HG03342 (cell line): Measurements from ENCODE around the gene MT3.

ENCODE experiments used
- ATAC-seq: cut with Tn5 transposase; IDR thresholded peaks from one replicate; pipeline ENCODE4 v1.9.1; 2021; ENCODE audit warnings: mild to moderate bottlenecking, moderate library complexity; ENCODE audit not compliant: unreplicated experiment

Gene MT3

DNA sequence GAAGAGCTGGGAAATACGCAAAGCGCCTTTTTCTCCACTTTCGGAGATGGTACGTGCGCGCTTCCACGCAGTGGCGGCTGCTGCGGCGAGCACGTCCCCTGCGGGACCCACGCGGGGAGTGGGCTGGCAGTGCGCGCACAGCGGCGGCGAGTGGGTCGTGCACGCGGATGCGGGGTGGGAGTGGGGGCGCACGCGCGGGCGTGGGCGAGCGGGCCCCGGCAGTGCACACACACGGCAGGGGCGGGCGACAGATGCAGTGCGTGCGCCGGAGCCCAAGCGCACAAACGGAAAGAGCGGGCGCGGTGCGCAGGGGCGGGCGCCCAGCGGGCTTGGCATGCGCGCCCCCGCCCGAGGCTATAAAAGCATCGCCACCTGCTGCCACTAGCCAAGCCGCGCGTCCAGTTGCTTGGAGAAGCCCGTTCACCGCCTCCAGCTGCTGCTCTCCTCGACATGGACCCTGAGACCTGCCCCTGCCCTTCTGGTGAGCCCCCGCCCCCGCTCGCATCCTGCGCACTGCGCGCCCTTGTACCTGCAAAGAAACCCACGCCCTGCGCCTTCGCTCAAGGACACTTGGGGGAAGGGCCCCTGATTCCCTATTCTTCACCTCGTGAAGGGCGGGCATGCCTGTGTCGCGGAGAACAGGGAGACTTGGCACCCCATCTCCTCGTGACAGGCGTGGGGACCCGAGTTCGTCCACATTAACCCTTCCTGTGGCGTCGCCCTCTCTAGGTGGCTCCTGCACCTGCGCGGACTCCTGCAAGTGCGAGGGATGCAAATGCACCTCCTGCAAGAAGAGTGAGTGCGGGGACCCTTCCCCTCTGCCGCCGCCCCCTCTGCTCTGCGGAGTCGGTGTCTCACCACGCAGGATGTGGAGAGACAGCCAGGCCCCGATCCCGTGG, at the start of gene MT3:
Gene MT3, plus strand, starts transcription at position 388 of the 899 bp plus-strand sequence. Its CDS starts 63 bp downstream, at position 451.
- no peak for ATAC-seq

DNA sequence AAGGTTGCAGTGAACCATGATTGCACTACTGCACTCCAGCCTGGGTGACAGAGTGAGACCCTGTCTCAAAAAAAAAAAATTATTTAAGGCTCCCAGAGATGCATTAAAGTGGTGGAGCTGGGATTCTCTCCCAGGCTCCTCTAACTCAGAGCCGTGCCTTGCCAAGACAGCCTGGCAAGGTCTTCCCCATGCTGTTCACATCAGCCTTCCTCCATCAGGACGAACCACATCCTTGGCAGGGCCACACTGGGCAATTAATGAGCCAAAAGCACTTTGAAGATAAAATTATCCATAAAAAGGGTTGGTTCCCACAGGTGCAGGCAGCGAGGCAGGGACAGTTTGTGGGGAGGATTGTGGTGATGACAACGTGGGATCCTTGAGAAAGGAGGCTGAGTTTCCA, 49.7 kb upstream of the MT3 start:
- no peak for ATAC-seq

DNA sequence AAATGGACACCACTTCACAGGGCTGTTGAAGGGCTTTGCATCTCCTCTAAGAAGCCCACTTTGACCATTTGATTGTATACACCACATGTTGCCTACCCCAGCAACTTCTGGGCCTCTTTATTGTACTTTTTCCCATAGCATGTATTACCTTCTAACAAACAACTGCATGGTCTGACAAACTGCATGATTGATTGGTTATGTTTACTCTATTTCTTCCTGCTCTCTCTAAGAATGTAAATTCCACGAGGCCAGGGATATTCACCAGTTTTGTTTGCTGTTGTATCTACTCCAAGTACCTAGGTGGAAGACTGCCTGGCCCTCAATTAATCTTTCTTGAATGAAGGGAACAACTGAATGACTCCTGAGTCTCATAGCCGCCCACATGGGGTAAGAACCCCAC, 47.3 kb upstream of the MT3 start:
- no peak for ATAC-seq

DNA sequence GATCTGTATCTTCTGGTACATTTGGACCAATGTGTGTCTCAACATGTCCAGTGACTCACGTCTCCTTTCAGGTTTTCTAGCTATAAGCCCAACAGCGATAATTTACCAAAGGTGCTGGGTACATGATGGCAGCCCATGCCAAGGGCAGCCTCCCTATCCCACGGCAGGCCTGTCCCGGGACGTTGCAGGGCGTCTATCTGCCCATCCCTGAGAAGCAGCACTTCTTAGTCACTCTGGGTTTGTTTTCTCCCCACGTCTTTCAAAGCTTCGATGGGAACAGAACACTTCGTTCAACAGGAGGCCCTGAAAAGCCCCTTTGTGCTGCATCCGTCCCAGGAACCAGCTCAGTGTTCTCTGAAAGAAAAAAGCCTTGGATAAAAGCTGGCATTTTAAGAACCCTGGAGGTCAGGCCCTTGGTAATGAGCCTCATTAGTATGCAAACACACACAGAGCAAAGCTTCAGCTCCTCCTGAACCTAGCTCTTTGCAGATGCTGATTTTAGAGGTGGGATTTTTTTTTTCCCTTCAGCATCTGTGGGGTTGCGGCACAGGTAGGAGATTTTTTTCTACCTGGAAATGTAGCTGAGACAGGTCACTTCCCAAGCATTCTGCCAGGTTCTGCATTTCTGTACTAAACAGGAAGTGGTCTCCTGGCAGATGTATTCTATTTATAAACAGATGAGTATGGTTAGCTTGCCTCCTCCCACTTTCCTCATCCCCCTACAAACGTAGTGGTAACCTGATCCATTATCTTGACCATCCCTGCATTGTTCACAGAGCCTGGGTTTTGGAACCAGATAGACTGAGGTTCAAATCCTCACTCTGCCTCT, 42.0 kb upstream of the MT3 start:
- ATAC-seq: no peak

DNA sequence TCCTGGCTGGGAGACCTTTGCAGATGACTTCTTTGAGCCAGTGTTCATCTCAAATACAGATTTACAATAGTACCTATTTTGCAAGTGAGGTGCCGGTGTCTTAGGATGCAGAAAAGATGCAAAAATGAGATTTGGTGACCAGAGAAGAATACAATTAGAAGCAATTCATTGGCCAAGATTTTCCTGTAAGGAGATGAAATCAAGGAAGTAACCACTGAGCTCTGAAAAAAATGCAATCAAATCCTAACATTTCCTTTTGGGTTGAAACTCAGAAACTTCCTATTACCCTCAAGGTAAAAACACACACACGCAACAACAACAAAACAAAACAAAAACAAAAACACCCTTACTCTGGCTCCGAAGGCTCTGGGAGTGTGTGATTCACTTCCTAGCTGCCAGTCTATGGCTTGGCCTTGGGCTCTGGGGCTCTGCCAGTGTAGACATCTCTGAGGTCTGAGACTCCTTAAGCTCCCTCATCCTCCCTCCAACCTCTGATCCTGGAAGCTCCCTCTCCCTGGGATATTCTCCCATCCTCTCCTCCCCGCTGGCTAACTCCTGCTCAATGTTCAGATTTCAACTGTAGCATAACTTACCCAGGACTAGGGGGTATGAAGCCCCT, 41.3 kb upstream of the MT3 start:
- ATAC-seq: no peak

DNA sequence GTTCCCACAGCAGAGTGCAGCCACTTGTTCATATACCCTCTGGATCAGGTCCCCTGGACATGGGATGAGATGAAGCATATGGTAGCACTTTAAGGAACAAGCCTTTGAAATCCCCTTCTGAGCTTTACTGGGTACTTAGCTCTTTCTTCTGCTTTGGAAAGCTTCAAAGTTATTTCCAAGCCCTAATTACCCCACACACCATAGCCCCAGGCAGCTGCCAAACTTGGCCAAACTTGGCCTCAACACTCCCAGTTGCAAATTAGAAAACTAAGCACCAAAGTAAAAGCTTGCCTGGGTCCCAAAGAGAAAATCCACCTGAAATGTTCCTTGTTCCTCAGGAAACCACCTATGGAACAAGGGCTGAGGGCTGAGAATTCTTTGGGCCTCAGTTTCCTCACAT, 40.2 kb upstream of the MT3 start:
- no peak for ATAC-seq

DNA sequence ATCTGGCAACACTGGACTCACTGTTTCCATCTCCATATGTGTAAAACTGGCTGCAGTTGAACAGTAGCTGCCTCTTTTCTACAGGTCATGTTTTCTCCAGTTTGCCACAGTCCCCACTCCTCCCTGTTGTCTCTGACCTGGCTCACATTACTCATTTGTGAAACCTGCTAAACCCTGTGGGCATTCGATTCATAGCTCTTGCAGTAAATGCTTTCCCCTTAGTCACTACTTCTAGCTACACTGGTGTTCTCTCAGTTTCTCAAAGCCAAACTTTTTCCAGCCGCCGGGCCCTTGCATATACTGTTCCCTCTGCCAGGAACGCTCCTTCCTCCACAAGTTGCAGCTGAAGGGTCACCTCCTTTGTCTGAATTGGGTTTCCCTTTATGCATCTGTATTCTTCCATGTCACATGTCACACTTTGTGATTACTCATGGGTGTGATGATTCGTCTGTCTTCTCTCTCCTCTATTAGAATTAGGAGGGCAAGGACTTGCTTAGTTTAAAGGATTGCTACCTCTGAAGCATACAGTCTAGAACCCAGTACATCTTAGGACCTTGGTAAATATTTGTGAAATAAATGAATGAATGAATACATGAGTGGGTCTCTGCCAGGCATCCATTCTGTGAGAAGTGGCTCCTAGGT, 39.5 kb upstream of the MT3 start:
- no peak for ATAC-seq

DNA sequence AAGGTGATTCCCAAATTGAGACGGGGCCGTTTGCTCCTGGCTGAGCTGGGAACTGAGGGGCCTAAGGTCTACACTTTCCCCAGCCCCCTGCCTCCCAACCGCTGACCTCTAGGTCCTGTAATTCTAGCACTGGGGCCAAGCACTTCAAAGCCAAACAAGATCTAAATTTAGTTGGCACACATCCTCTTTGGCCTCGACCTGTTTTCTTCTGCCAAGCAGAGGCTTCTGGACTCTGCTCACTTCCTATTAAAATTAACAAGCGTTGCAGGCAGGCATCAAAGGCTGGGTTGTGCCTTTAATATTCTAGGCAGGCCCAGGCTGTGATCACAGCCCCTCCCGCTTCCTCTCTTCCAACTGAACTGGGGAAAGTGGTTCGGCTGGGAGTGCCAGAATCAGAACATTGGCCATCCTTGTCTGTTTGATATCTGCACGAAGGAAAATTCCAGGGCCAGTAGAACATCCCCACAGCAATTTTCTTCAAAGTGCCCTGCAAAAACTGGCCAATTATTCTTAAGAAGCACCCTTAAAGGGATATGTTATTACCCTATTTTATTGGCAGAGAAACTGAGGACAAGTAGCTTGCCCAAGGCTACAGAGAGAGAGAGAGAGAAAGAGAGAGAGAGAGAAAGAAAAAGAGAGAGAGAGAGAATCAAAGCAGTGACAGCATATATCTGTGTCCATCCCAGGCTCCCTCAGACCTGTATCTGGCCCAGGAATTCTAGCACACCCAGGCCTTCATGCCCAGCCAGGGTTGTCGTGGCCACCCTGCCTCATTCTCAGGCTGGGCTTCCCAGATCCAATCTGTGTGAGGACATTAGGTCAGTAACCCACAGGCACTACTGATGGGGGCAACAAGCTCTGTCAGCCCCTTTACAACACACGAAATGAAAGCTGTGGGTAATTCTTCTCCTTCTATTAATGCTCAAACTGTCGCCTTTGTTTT, 37.3 kb upstream of the MT3 start:
- no peak for ATAC-seq

DNA sequence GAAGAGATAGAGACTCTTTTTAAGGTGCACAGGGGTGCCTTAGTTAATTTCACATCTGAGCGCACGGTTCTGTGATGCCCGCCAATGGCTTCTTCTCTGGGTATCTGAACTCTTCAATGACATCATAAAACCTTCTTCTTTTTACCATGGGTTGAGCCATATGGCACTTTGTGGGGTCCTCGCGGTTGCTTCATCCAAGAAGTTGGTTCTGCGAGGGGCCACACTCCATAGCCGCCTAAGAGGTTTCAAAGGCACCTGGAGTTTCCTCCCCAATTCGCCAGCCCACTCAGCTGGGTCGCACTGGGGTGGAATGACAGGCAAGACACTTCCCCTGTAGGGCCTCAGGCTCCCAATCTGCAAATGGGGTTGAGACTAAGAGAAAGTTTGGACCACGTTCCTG, 34.9 kb upstream of the MT3 start:
- no peak for ATAC-seq

DNA sequence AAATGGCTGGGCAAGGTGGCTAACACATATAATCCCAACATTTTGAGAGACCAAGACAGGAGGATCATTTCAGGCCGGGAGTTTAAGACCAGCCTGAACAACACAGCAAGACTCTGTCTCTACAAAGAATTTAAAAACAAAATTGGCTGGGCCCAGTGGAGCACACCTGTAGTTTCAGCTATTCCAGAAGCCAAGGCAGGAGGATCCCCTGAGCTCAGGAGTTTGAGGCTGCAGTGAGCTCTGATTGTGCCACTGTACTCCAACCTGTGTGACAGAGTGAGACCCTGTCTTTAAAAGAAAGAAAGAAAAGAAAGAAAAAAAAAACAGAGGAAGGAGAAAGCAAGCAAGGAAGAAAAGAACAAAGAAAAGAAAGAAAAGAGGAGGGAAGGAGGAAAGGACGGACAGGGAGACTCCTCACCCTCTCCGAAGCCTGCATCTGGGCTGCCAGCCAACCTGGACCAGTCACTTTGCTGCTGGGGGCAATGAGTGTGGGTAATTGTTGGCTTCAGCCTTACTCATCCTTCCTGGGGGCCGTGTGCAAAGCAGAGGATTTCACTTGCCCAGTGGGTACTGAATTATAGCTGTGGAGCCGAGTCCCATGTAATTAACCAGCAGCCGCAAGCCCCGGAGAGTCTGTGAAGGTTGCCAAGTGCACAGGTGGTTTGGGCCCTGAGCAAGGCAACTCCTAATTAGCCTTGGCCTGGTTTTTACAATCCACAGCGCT, 31.1 kb upstream of the MT3 start:
- ATAC-seq: no peak

DNA sequence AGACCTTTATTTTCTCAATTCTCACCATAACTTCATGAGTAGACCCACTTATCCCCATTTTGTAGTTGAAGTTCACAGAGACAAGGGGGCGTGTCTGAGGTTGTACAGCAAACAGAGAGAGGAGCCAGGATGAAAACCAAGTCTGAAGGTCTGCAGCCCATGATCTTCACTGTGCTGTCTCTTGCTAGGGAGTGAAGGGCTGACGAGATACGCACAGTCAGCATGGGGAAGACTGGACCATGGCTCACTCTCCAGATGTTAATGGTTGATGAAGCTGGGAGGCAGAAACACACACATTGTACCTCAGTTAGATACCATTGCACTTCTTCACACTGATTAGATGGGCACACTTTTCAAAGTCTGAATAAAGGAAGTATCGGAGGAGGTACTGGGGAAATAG, 30.2 kb upstream of the MT3 start:
- no peak for ATAC-seq

DNA sequence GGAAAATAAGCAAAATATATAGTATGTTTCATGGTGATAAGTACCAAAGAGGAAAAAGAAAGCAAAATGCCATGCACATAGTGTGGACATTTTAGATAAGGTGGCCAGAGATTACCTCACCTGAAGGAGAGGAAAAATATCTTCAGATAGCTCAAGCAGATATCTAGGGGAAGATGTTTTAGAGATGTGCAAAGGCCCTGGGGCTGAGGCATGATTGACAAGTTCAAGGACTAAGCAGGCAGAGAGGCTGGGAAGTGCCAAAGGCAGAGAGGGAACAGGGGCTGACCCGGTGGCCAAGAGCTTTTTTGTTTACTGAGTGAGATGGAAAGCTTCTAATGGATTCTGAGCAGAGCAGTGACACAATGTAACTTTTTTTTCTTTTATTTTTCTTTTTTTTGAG, 28.9 kb upstream of the MT3 start:
- no peak for ATAC-seq

DNA sequence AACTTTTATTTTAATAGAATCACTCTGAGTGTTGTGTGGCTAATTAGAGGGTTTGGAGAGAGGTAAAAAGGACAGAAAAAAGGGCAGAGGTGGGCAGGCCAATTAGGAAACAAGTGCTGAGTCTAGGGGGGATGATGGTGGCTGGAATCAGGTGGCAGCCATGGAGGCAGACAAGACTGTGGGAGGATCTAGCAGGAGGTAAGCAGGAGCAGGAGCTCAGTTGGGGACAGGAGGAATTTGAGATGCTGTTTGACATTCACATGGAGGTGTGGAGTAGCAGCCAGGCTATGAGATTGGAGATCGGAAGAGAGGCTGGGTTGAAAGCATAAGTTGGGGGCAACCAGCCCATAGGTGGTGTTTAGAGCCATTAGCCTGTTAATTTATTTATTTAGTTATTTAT, 28.2 kb upstream of the MT3 start:
- ATAC-seq: no peak

DNA sequence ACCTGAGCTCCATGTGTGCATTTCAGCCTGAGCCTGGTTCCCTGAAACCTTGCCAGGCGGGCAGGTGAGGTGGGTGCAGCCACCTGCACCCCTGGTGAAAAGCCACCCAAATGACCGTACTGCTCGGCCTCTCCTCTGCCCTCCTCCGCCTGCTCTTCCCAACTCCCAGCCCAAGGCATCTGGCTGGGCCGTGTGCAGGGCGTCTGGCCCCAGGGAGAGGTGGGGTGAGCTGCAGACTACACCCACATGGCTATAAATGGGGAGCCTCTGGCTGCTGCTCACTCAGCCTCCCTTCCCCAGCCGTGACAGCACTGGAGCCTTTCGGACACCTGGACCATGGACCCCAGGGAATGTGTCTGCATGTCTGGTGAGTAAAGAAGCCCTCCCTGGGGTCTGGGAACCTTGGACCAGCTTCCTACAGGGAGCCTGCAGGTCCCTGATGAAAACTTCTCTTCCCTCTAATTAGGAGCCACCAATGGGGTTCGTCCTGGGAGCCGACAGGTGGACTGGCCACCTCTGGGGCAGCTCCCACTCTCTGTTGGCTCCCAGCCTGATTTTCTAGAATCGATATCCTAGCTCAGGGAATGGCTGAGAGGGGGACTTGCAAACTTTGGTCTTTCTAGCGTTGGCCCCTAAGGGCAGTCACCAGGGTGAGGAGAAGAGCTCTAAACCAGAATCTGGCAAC, 24.4 kb upstream of the MT3 start, which contains the start of gene MT4:
Gene MT4, plus strand, starts transcription at position 281 of the 685 bp plus-strand sequence. Its CDS starts 56 bp downstream, at position 337.
- ATAC-seq: no peak

DNA sequence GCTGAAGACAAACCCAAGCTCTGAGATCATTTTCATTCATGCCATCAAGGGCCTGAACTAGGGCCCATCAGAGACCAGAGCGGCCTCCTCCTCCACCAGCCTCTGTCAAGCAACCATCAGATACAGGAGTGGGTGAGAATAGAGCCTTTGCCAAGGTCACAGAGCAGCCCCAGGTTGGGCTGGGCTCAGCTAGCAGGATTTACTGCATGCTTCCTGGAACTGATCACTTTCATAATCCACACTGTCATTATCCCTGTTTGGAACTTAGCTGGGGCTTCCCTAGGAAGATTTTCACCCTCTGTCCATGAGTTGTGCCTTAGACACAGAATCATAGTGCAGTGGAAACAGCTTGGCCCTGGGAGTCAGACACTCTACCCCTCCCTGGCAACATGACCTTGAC, 19.4 kb upstream of the MT3 start:
- ATAC-seq: no peak

DNA sequence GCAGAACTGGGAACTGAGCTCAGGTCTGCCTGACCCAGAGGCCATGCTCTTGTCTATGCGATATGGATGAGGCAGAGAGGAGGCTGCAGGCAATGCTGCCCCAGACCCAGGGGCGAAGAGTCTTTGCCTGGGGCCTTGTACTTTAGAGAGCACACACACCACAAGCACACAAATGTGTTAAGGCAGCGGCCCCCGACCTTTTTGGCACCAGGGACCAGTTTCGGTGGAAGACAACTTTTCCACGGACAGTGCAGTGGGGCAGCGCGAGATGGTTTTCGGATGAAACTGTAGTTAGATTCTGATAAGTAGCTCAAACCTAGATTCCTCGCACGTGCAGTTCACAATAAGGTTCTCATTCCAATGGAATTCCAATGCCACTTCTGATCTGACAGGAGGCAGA, 17.8 kb upstream of the MT3 start:
- ATAC-seq: no peak

DNA sequence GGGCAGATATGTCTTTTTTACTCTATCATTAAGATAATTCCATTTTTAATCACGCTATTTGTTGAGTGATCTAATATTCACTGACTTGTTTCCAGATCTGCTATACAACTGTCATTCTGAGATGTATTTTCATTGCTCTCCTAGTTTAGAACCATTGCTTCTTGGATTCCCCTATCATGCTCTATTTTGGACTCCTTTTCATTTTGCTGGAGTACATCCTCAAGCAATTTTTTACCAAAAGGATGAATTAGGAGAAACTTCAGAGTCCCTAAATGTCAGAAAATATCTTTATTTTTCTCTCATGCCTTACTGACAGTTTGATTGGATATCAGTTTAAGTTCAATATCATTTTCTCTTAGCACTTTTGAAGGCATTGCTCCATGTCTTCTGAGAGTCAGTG, 14.7 kb upstream of the MT3 start:
- ATAC-seq: no peak

DNA sequence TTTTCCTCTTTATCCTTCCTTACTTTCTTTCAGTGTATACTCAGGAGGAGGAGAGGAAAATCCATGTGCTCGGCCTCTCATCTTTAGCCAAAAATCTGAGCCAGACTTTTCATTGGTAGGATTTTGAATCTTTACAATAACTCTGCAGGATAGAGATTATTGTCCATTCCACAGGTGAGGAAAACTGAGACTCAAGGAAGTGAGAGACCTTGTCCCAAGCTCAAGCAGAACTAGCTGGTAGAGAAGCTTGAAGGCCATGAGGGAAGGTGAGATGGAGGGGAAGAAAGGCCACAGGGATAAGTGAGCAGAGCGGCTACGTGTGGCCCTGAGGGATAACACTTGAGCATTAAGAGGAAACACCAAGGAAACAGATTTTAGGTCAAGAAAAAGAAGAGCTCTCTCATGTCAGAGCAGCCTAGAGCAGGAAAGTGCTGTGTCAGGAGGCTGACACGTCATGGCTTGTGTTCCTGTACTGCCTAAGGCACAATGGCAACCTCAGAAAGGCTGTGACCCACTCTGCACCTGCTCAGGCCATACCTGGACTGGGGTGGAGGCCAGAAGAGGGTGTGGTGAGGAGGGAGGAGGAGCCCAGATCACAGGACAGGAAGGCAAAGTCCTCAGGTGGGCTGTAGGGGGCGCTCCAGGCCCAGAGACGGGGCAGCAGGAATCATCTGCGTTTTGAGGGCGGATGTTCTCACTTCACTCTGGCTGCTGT, 12.6 kb upstream of the MT3 start:
- peak; percentile 89 for ATAC-seq
